ENCODE results near the gene TOX2.
A peak's percentile ranks its signal among the peaks of the same experiment; 100 is the strongest.
"Not testable (repeated sequence)": the region's sequence is repeated elsewhere in the genome, so short reads cannot be mapped to it uniquely, and the experiment has no call there.

The TOX2 gene

DNA sequence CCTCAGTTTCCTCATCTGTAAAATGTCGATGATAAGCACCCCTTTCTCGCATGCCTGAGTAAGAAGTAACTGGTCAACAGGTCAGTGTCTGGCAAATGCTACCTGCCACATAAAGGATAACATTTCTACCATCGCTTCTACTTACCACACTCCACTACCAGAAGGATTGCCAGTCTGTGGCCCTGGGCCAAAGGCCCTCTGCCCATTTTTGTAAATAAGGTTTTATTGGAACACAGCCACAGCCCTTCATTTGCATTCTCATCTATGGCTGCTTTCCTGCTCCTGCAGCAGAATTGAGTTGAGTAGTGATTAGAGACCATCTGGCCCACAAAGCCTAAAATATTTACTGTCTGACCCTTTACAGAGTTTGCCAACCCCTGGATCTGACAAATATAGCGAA lies 121.8 kb downstream of the TOX2 start:
- DNase-seq = no peak

DNA sequence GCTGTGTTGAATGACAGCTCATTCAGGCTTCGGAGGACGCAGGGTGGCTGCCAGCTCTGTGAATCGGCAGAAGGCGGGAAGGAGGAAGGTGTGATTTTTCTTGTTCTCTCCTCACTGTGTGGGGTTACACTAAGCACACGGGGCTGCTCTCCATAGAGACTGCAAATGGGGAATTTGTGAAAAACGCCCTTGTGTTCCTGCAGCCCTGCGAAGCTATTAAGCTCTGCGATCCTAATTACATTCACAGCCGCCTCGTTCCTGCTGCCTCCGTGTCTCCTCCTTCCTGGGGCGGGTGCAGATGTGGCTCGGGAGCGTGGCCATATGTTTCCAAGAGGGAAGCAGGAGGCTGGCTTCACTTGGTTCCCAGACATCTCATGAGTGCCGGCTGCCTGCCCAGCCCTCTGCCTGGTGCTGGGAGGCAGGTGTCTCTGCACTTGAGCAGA lies 124.0 kb downstream of the TOX2 start:
- DNase-seq = no peak

DNA sequence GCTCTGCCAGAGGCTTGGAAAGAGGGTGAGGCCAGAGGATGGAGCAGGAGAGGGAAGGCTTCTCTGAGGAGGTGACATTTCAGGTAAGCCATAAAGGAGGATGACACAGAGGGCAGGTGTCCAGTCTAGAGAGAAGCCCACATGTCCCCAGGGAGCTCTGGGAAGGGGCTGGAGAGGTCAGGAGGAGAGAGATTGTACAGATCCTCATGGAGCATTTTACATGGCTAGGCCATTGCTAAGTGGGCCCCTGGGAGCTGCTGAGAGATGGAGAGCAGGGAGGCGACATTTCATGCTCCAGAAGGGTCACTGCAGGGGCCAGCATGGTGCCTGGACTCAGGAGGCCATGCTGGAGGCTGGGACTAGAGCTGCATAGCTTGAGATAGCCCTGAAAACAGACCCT lies 124.5 kb downstream of the TOX2 start:
- no peak for DNase-seq

- no peak for DNase-seq
Measured at GRCh38 chr20:44039741-44040140, 125.1 kb downstream of the TOX2 start.

DNA sequence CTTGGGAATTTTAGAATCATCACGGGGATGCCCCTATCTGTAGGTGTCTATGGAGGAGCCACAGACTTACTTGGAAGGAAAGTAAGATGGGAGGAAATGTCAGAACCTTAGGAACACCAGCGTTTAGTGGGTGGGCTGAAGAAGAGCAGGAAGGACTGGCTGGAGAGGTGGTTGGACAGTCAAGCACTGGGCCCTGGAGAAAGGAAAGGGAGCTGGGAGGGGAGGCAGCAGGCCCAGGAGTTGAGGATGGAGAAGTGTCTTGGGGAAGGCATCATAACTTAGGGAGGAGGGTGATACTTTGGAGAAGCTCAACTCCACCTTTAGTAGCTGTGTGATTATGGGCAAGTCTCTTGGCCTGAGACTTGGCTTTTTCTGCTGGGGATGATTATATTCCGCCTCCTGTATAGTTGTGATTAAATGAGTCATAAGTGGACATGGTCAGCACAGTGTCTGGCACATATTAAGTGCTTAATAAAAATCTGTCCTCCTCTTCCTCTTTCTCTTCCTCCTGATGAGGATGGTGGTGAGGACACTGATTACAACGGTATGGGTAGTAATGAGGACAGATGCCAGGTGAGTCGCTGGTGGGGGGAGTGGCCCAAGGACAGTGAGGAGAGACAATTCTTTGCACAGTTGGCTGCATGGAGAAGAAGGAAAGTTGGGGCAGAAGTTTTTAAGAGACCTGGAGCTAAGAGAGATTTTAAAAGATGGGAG lies 125.7 kb downstream of the TOX2 start:
- DNase-seq = no peak

- DNase-seq = no peak
Measured at GRCh38 chr20:44041001-44041400, 126.3 kb downstream of the TOX2 start.

DNA sequence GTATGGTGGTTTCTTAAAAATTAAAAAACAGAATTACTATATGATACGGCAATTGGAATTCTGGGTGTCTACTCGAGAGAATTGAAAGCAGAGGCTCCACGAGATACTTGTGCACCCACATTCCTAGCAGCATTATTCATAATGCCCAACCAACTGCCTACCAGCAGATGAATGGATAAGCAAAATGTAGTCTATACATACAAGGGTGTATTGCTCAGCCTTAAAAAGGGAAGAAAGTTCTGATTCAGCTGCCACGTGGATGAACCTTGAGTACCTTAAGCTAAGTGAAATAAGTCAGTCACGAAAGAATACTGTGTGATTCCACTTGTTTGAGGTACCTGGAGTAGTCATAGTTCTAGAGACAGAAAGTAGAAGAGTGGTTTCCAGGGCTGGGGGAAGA lies 130.1 kb downstream of the TOX2 start:
- DNase-seq = not testable (repeated sequence)

DNA sequence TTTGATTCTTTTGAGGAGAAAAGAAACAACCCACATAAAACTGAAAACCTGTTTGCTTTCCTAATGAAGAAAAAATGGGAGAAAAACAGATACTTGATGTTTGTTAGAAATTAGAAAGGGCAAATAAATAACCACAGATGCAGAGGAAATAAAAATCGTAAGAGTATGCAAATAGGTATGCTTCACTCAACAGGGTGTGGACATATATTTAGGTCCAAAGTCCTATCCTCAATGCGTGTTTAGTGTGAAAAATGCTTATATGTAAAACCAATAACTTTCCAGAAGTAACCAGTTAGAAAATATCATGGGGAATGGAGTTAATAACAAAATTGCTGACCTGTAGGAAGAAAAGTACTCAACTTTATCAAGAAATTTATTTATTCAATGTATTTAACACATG lies 135.7 kb downstream of the TOX2 start:
- DNase-seq = no peak

DNA sequence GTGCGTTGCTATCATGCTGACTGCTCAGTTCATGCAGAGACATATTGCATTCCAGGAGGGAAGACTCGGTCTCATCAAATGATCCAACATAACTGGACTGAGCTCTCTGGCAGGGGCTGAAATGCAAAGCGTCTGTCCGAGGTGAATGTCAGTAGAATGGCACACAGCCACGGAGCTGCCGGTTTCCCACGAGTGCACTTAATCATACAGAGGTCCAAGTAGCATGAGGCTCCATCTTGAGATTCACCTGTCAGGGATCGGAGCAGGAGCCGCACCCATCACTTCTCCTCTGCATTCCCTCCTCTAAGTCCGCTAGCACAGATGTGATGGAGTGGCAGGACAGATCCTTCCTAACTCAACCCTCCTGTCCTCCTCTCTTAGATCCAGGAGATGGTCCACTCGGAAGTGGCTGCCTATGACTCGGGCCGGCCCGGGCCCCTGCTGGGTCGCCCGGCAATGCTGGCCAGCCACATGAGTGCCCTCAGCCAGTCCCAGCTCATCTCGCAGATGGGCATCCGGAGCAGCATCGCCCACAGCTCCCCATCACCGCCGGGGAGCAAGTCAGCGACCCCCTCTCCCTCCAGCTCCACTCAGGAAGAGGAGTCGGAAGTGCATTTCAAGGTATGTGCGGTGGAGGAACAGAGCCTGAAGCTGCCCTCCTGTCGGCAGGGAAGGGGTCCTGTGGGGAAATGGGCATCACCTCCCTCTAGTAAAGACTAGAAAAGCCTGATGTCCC lies 136.4 kb downstream of the TOX2 start:
- DNase-seq = no peak

- no peak for DNase-seq
Measured at GRCh38 chr20:44051661-44052000, 137.0 kb downstream of the TOX2 start.

- DNase-seq = no peak
Measured at GRCh38 chr20:44052166-44052565, 137.5 kb downstream of the TOX2 start.

DNA sequence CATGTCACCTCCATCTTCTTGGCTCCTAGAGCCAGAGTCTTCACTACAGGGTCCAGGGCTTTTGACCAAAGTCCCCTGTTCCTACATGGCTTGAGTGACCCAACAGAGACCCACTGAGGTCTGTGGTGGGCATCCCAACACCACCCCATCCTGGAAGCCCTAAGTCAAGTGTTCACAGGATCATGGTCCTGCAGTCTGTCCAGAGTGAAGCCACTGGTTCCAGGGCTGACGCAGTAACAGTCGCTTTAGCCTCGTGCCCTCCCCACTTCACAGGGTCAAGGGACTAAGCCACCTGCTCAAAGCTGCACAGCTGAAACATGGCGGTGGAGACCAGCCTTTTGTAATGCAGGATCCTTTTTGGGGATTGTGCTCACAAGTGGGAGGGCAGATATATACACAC lies 138.4 kb downstream of the TOX2 start:
- no peak for DNase-seq

DNA sequence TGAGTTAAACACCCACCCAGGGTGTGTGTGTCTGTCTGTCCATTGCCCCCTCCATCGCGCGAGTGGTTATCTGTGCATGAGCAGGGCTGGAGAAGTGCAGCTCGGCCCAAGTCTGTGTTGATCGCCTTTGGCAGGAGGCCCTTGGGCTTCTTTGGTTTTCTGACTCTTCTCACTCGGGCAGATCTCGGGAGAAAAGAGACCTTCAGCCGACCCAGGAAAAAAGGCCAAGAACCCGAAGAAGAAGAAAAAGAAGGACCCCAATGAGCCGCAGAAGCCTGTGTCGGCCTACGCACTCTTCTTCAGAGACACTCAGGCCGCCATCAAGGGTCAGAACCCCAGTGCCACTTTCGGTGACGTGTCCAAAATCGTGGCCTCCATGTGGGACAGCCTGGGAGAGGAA lies 139.5 kb downstream of the TOX2 start:
- DNase-seq = no peak

DNA sequence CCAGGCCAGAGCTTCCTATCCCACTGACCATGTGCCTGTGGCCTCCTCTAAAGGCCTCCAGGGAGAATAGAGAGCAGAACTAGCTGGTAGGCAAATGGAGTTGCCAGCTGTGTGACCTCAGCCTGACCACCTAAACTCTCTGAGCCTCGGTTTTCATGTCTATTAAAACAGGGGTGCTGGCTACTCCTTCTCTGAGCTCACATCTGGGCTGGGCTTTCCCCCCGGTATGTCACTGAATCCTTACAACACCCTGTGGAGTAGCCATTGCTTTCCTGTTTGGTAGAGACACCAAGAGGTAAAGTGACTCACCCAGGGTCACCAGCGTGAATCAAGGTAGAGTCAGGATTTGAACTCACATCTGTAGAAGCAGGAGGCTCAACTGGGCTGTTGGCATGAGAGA lies 140.2 kb downstream of the TOX2 start:
- DNase-seq = no peak

- peak; percentile 57 for DNase-seq
Measured at GRCh38 chr20:44056010-44056698, 141.5 kb downstream of the TOX2 start.

- no peak for DNase-seq
Measured at GRCh38 chr20:44057698-44058675, 143.3 kb downstream of the TOX2 start.

- DNase-seq = no peak
Measured at GRCh38 chr20:44064501-44065400, 150.1 kb downstream of the TOX2 start.

DNA sequence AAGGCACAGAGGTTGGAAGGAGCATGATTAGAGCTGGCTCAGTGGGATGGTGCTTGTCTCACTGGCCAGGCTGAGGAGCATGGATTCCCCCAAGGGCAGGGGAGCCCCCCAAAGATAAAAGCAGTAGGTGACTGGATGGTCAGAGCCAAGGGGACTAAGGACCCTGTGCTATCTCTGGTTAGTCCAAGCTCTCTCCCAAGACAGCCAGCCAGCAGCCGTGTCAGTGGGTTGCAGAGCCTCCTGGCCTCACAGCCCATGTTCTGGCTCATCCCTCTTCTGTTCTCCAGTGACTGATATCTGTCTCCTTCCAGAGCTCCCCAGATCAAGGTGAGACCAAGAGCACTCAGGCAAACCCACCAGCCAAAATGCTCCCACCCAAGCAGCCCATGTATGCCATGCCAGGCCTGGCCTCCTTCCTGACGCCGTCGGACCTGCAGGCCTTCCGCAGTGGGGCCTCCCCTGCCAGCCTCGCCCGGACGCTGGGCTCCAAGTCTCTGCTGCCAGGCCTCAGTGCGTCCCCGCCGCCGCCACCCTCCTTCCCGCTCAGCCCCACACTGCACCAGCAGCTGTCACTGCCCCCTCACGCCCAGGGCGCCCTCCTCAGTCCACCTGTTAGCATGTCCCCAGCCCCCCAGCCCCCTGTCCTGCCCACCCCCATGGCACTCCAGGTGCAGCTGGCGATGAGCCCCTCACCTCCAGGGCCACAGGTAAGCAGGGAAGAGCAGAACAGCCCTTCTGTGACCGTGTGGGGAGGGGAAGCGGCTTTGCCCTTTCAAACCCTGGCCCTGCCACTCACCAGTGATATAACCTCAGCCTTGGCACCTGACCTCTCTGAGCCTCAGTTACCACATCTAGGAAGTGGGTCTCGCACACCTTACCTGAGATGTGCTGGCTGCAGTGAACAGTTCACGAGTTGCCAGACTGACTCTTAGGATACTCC lies 151.0 kb downstream of the TOX2 start:
- no peak for DNase-seq

DNA sequence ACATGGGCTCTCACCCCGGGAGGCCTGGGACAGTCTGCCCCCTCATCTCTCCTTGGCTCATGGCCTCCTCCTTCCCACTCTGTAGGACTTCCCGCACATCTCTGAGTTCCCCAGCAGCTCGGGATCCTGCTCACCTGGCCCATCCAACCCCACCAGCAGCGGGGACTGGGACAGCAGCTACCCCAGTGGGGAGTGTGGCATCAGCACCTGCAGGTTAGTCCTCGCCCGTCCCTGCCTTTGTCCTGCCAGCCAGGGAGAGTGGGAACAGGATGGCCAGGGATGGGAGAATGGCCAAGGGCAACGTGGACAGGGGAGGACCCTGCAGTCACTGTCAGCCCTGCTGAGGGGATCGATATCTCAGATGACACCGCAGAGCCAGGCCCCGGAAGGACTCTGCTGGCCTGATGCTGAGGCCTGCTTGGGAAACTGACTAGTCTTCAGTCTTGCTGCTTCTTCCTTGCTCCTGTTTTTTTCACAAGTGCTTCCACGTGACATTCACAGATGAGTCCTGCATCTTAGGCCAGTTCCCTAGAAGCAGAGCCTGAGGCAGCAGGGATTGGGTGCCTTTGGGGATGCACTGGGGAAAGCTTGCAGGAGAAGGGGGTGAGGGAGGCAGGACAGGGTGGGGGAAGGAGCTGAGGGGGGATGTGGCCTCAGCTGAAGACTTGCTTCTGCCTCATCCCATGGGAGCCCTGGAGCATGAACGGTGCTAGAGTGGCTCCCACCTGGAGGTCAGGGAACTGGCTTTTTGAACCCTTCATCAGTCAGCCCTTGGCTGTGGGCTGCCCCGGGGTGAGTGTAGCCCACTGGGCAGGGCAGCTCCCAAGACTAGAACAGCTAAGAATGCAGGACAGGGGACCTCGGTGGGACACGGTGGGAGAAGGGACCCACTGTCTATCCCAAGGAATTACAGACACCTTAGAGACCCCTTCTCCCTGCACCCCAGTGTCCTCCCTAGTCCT lies 152.3 kb downstream of the TOX2 start:
- DNase-seq = no peak
